GM12874 (cell line): Measurements from ENCODE around the gene GSKIP.

Source experiments
- TF ChIP-seq, protein P1 (sequence below): IDR thresholded peaks from 2 replicates; pipeline ENCODE4 v1.5.1; 2011; ENCODE audit warnings: low read depth, mild to moderate bottlenecking, control low read depth, low read length, moderate library complexity; ENCODE audit not compliant: insufficient read depth

GSKIP gene

GRCh38 chr14:96417254-96417653 is 53.9 kb downstream of the GSKIP start:
- TF ChIP-seq, protein P1, sequence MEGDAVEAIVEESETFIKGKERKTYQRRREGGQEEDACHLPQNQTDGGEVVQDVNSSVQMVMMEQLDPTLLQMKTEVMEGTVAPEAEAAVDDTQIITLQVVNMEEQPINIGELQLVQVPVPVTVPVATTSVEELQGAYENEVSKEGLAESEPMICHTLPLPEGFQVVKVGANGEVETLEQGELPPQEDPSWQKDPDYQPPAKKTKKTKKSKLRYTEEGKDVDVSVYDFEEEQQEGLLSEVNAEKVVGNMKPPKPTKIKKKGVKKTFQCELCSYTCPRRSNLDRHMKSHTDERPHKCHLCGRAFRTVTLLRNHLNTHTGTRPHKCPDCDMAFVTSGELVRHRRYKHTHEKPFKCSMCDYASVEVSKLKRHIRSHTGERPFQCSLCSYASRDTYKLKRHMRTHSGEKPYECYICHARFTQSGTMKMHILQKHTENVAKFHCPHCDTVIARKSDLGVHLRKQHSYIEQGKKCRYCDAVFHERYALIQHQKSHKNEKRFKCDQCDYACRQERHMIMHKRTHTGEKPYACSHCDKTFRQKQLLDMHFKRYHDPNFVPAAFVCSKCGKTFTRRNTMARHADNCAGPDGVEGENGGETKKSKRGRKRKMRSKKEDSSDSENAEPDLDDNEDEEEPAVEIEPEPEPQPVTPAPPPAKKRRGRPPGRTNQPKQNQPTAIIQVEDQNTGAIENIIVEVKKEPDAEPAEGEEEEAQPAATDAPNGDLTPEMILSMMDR, result no peak

GRCh38 chr14:96418075-96418474 is 54.7 kb downstream of the GSKIP start:
- TF ChIP-seq, protein P1, result no peak

DNA sequence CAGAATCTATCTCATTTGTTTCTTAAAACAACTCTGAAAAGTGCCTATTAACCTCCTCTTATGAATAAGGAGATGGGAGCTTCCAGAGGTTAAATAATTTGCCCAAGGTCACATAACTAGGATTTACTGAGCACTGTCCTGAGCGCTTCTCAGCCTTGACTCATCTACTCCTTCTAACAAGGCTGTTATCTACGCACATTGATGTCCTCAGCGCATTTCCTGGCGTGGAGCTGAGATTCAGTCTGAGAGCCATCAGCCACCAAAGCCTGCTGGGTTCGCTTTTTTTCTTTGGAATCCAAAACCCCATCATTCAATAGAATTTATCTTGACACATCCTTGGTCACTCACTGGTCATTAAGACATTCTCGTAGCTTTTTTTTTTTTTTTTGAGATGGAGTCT is 57.9 kb downstream of the GSKIP start:
- TF ChIP-seq, protein P1, result no peak

DNA sequence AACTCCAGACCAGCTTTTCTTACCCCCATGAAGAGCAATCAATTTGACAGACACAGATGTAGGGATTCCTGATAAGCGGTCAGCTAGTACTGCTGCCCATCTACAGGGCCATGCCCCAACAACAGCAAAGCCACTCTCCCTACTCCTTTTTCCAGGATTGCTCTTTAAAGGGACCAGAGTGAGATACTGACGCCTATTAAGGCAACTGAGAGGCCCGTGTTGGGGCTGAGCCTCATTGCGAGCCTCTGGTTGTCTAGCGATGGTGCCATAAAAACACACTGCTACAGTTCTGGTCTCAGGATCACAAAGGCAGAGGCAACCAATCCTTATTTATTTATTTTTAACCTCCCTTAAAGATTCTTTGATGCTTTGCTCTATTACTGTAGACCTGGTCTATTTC is 59.7 kb downstream of the GSKIP start:
- TF ChIP-seq, protein P1, result no peak

DNA sequence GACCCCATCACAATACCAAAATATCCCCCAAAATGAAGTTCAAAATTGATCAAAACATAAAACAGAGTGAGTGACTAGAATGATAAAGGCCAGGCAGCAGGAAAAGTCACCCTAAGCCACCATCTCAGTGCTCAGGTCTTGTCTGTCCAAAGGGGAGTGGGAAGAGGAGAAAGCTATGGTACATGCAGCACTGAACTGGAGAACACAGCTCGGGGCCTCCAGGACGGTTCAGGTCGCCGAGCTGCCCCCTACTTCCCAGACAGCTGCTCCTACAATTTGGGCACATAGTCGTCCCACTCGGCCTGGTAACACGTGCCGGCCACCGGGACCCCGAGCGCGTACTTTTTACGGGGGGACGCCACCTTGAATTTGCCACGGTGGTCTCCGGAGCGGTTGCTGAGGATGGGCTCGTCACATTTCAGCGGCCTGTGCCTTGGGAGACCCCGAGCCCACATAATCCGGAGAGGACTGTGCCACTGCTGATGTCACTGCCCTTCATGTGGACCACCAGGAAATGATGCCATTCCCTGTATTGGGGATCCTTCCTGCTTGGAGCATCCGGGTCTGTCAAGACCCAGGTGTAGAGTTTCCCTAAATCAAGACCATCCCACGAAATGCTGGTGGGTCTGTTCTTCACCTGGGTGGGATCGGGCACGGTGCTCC is 60.3 kb downstream of the GSKIP start:
- TF ChIP-seq, protein P1, result no peak

- TF ChIP-seq, protein P1, result peak; percentile 48; the same call in 1 of the 2 replicates
Measured at GRCh38 chr14:96424109-96424989, 61.0 kb downstream of the GSKIP start.

DNA sequence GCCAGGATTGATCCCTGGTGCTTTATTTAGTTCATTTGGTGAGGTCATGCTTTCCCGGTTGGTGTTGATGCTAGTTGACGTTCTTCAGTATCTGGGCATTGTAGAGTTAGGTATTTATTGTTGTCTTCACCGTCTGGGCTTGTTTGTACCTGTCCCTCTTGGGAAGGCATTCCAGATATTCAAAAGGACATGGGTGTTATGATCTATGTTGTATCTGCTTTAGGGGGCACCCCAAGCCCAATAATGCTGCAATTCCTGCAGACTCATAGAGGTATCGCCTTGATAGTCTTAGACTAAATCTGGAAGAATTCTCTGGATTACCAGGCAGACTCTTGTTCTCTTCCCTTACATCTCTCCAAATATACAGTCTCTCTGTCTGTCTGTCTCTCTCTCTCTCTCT is 70.7 kb downstream of the GSKIP start:
- TF ChIP-seq, protein P1, result no peak
